ENCODE measurements around the gene TEX53. TPM values are rescaled to one million over a fixed set of nuclear protein-coding genes. Genes with fewer than 3 reads are reported as not detected.

The TEX53 gene
- total and polyA plus RNA-seq, 9 donors = not detected

DNA sequence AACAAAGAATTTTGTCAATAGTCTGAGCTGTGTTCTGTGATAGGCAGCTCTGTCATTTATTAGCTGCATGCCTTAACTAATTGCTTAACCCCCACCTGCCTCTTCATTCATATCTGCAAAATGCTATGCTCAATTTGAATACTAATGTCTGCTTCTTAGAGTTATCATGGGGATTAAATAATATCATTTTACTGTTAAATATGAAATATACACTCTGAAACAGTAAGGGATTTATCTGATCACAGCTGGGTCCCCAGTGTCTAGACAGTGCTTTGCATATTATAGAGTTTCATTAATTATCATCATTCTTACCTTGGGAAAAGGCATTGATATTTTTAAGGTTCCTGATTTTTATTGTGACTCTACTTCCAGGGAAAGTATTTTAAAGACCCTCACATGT lies 12.4 kb upstream of the TEX53 start:
- no peak overlapping the region for H3K27ac ChIP-seq
- no peaks in the 10 kb centered on the region for H3K36me3 ChIP-seq
- H3K4me3 ChIP-seq = no peak overlapping the region
- intact Hi-C loops (cut with DNase I) = no loop called here
- TF ChIP-seq, protein P1, sequence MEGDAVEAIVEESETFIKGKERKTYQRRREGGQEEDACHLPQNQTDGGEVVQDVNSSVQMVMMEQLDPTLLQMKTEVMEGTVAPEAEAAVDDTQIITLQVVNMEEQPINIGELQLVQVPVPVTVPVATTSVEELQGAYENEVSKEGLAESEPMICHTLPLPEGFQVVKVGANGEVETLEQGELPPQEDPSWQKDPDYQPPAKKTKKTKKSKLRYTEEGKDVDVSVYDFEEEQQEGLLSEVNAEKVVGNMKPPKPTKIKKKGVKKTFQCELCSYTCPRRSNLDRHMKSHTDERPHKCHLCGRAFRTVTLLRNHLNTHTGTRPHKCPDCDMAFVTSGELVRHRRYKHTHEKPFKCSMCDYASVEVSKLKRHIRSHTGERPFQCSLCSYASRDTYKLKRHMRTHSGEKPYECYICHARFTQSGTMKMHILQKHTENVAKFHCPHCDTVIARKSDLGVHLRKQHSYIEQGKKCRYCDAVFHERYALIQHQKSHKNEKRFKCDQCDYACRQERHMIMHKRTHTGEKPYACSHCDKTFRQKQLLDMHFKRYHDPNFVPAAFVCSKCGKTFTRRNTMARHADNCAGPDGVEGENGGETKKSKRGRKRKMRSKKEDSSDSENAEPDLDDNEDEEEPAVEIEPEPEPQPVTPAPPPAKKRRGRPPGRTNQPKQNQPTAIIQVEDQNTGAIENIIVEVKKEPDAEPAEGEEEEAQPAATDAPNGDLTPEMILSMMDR (IDR thresholded peaks at IDR 0.05) = no peak
- TF ChIP-seq EP300 (IDR thresholded peaks at IDR 0.05) (no peak), POLR2A (IDR thresholded peaks at IDR 0.05) (no peak)
- no peaks in the 10 kb centered on the region for H3K27me3 ChIP-seq
- no peaks in the 10 kb centered on the region for H3K9me3 ChIP-seq
- no peak for DNase-seq
- no peaks in the 10 kb centered on the region for H3K4me1 ChIP-seq (ENCODE audit: insufficient read depth)

DNA sequence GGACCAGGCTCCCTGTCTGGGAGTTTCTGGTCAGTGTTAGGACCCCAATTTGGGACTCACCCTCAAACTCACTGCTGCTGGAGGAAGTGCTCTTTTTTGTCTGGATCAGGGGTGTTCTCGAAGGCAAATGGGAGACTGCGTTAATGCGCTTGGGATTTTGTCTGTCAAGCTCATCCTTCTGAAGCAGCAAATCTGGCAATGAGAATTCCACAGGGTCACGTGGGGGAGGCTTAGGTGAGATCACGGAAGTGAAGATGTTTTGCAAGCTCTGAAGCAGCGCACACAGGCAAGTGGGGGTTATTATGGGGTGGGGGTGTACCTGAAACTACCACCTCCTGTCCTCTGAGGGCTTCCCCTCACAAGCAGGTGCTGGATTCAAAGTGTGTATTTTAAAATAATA lies 10.5 kb upstream of the TEX53 start:
- no peaks in the 10 kb centered on the region for H3K27me3 ChIP-seq
- no peaks in the 10 kb centered on the region for H3K36me3 ChIP-seq
- TF ChIP-seq POLR2A (IDR thresholded peaks at IDR 0.05) (no peak), EP300 (IDR thresholded peaks at IDR 0.05) (no peak)
- TF ChIP-seq, protein P1 (IDR thresholded peaks at IDR 0.05) = no peak
- no peaks in the 10 kb centered on the region for H3K4me1 ChIP-seq (ENCODE audit: insufficient read depth)
- no peak overlapping the region for H3K27ac ChIP-seq
- no peak for DNase-seq
- H3K4me3 ChIP-seq = no peak overlapping the region
- no peaks in the 10 kb centered on the region for H3K9me3 ChIP-seq
- intact Hi-C loops (cut with DNase I) = no loop called here
- WGBS, 3 donors = 40 to 44% (median 40%) methylated on average over 6 of the region's 6 CpGs

DNA sequence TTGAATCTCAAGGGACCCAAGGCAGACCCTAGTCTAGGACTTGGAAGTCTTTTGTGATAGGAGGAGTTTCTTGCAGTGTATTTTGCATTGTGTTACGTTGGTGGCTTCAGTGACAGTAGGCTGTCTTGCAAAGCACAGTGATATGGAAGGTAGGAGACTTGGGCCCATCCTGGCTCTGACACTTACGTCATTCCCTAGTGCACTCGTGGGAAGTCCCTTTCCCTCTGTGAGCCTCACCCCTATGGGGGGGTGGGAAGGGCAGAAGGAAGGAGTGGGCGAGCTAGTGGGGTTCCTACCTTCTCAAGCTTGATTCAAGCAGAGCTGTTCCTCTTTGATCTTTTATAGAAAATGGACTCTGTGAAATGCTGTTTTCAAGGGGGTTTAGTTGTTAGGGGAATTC lies 9.2 kb upstream of the TEX53 start:
- Histone ChIP-seq H3K27me3 (no peaks in the 10 kb centered on the region), H3K4me1 (ENCODE audit: insufficient read depth) (no peaks in the 10 kb centered on the region), H3K27ac (no peak overlapping the region), H3K4me3 (no peak overlapping the region), H3K9me3 (no peaks in the 10 kb centered on the region), H3K36me3 (no peaks in the 10 kb centered on the region)
- no peak for TF ChIP-seq EP300 (IDR thresholded peaks at IDR 0.05)
- no peak for TF ChIP-seq POLR2A (IDR thresholded peaks at IDR 0.05)
- TF ChIP-seq, protein P1 (IDR thresholded peaks at IDR 0.05) = no peak
- WGBS, 3 donors = 69 to 77% (median 70%) methylated on average over 4 of the region's 4 CpGs
- DNase-seq = no peak
- intact Hi-C loops (cut with DNase I) = no loop called here

DNA sequence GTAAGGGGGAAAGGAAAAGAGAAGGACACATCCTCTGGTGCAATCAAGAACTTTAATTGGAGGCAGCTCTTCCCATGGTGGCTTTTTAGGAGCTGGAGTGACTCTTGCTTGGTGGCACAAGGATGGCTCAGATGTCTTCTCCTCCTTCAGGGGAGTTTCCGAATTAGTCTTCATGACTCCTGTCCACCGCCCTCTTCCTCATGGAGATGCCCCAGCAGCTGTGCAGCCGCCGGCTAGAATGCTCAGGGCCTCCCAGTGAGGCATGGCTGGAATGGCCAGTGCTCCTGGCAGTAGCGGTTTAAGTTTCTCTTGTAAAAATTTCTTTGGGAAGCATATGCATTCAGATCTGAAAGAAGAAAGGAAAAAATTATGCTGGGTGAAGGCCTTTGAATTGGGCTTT lies 8.8 kb upstream of the TEX53 start:
- intact Hi-C loops (cut with DNase I) = no loop called here
- H3K27me3 ChIP-seq = no peaks in the 10 kb centered on the region
- H3K27ac ChIP-seq = no peak overlapping the region
- no peaks in the 10 kb centered on the region for H3K9me3 ChIP-seq
- TF ChIP-seq EP300 (IDR thresholded peaks at IDR 0.05) = no peak
- H3K36me3 ChIP-seq = no peaks in the 10 kb centered on the region
- H3K4me1 ChIP-seq (ENCODE audit: insufficient read depth) = no peaks in the 10 kb centered on the region
- no peak overlapping the region for H3K4me3 ChIP-seq
- WGBS, 3 donors = 91 to 93% (median 92%) methylated on average over 5 of the region's 5 CpGs
- no peak for DNase-seq

DNA sequence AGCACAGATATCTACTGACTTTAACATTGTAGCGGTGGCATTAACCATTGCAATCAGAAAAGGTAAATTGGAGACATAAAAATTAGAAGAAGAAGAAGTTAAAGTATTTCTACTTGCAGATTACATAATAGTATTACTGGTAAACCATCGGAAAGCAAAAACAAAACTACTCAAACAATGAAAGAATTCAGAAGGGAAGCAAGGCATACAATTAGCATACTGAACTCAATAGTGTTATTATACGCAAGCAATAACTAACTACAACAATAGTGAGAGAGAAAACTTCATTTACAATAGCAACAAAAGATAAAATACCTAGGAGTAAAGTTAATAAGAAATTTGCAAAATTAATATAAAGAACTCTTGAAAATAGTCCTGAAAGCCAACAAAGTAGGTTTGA lies 6.6 kb upstream of the TEX53 start:
- Histone ChIP-seq H3K27me3 (no peaks in the 10 kb centered on the region), H3K27ac (no peak overlapping the region), H3K4me1 (ENCODE audit: insufficient read depth) (no peaks in the 10 kb centered on the region), H3K9me3 (no peaks in the 10 kb centered on the region), H3K36me3 (no peaks in the 10 kb centered on the region), H3K4me3 (no peak overlapping the region)
- 68 to 71% (median 69%) methylated on average over 3 of the region's 3 CpGs for WGBS, 3 donors
- intact Hi-C loops (cut with DNase I) = no loop called here
- DNase-seq = no peak
- no peak for TF ChIP-seq POLR2A (IDR thresholded peaks at IDR 0.05)
- TF ChIP-seq, protein P1 (IDR thresholded peaks at IDR 0.05) = no peak
- no peak for TF ChIP-seq EP300 (IDR thresholded peaks at IDR 0.05)

All from ovary (tissue), 9 donors.